ENCODE results near the gene CDC42EP4. TPM values are rescaled to one million over a fixed set of nuclear protein-coding genes. Genes with fewer than 3 reads are reported as not detected.

Gene CDC42EP4
- total and polyA plus RNA-seq, 8 donors = 23.2 to 93.3 (median 44.8) TPM

- WGBS, 5 donors = 90 to 95% (median 93%) methylated on average over 18 to 21 of the region's 21 CpGs
- TF ChIP-seq POLR2A (IDR thresholded peaks at IDR 0.05) (no peak), EP300 (IDR thresholded peaks at IDR 0.05) (no peak), POLR2AphosphoS5 (IDR thresholded peaks at IDR 0.05) (no peak)
- TF ChIP-seq, protein P1, sequence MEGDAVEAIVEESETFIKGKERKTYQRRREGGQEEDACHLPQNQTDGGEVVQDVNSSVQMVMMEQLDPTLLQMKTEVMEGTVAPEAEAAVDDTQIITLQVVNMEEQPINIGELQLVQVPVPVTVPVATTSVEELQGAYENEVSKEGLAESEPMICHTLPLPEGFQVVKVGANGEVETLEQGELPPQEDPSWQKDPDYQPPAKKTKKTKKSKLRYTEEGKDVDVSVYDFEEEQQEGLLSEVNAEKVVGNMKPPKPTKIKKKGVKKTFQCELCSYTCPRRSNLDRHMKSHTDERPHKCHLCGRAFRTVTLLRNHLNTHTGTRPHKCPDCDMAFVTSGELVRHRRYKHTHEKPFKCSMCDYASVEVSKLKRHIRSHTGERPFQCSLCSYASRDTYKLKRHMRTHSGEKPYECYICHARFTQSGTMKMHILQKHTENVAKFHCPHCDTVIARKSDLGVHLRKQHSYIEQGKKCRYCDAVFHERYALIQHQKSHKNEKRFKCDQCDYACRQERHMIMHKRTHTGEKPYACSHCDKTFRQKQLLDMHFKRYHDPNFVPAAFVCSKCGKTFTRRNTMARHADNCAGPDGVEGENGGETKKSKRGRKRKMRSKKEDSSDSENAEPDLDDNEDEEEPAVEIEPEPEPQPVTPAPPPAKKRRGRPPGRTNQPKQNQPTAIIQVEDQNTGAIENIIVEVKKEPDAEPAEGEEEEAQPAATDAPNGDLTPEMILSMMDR (IDR thresholded peaks at IDR 0.05) = no peak
Observed at GRCh38 chr17:73354423-73355284, 42.9 kb upstream of the CDC42EP4 start.

GRCh38 chr17:73352261-73352660 is 40.5 kb upstream of the CDC42EP4 start:
- H3K9me3 ChIP-seq = no peaks in the 10 kb centered on the region
- no peaks in the 10 kb centered on the region for H3K36me3 ChIP-seq
- TF ChIP-seq, protein P1 (IDR thresholded peaks at IDR 0.05) = no peak
- TF ChIP-seq EP300 (IDR thresholded peaks at IDR 0.05) = no peak
- TF ChIP-seq POLR2AphosphoS5 (IDR thresholded peaks at IDR 0.05) = no peak
- TF ChIP-seq POLR2A (IDR thresholded peaks at IDR 0.05) = no peak
- H3K4me1 ChIP-seq = peaks cover 0 to 42% (median 20%) of the 10 kb centered on the region in 4 donors
- no peak for DNase-seq
- H3K27ac ChIP-seq = no peak overlapping the region
- 89 to 94% (median 93%) methylated on average over 13 of the region's 13 CpGs for WGBS, 5 donors
- H3K4me3 ChIP-seq = no peak overlapping the region
- intact Hi-C loops (cut with DNase I; ENCODE audit: low total_unique reads) = no loop called here
- no peaks in the 10 kb centered on the region for H3K27me3 ChIP-seq

More at GRCh38 chr17:73354423-73355284, 42.9 kb upstream of the CDC42EP4 start:
- H3K36me3 ChIP-seq = no peaks in the 10 kb centered on the region
- H3K27ac ChIP-seq = no peak overlapping the region
- peaks cover under 1 to 42% (median 19%) of the 10 kb centered on the region in 4 donors for H3K4me1 ChIP-seq
- no peaks in the 10 kb centered on the region for H3K27me3 ChIP-seq
- no peaks in the 10 kb centered on the region for H3K9me3 ChIP-seq
- intact Hi-C loops (cut with DNase I; ENCODE audit: low total_unique reads) = no loop called here
- DNase-seq = no peak
- H3K4me3 ChIP-seq = no peak overlapping the region

DNA sequence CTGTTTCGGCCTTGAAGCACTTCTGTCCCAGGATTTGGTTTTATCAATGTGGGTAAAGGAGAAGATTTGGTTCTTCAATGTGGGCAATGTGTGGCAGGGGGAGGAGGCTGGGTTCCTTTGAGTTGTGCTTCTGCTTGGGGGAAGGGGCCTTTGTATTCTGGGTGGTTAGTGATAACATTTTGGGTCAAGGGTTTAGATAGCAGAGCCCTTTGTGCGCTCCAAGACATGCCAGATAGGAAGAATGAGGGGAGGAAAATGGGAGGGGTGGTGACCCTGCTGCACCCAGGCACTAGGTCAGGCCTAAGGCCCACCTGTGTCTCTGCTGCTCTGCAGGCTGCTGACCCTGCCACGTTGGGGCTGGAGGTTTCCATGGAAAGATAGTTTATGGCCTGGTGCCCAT is 40.0 kb upstream of the CDC42EP4 start:
- WGBS, 5 donors = 42 to 74% (median 63%) methylated on average over 3 of the region's 3 CpGs
- Histone ChIP-seq H3K9me3 (no peaks in the 10 kb centered on the region), H3K4me3 (no peak overlapping the region), H3K4me1 (peaks cover 0 to 40% (median 19%) of the 10 kb centered on the region in 4 donors), H3K36me3 (no peaks in the 10 kb centered on the region), H3K27me3 (no peaks in the 10 kb centered on the region), H3K27ac (no peak overlapping the region)
- TF ChIP-seq EP300 (IDR thresholded peaks at IDR 0.05) (no peak), POLR2AphosphoS5 (IDR thresholded peaks at IDR 0.05) (no peak), POLR2A (IDR thresholded peaks at IDR 0.05) (no peak)
- TF ChIP-seq, protein P1 (IDR thresholded peaks at IDR 0.05) = no peak
- no peak for DNase-seq
- intact Hi-C loops (cut with DNase I; ENCODE audit: low total_unique reads) = no loop called here

- intact Hi-C loops (cut with DNase I; ENCODE audit: low total_unique reads) = no loop called here
- H3K4me1 ChIP-seq = peaks cover 0 to 34% (median 10%) of the 10 kb centered on the region in 4 donors
- H3K36me3 ChIP-seq = no peaks in the 10 kb centered on the region
- no peak for DNase-seq
- H3K4me3 ChIP-seq = no peak overlapping the region
- peak overlapping the region in 1 of 5 donors; percentile 80 for H3K27ac ChIP-seq
- TF ChIP-seq POLR2A (IDR thresholded peaks at IDR 0.05) (no peak), POLR2AphosphoS5 (IDR thresholded peaks at IDR 0.05) (no peak), EP300 (IDR thresholded peaks at IDR 0.05) (no peak)
- TF ChIP-seq, protein P1 (IDR thresholded peaks at IDR 0.05) = no peak
- H3K9me3 ChIP-seq = no peaks in the 10 kb centered on the region
- H3K27me3 ChIP-seq = no peaks in the 10 kb centered on the region
- 92 to 99% (median 96%) methylated on average over 5 of the region's 5 CpGs for WGBS, 5 donors
Observed at GRCh38 chr17:73350864-73351263, 39.1 kb upstream of the CDC42EP4 start.

All from stomach (tissue), 9 donors.